Mesendoderm (in vitro differentiated cells): ENCODE data around the gene CADPS.

Experiments
- DNase-seq: peaks from one replicate; pipeline ENCODE4 v3.0.0; 2013
- H2AK5ac ChIP-seq: 2 replicates; pipeline ENCODE4 v1.6.1; 2013; ENCODE audit warnings: low read length, inconsistent platforms
- H2BK120ac ChIP-seq: 2 replicates; pipeline ENCODE4 v1.6.1; 2013; ENCODE audit warnings: low read depth, mild to moderate bottlenecking, low read length, moderate library complexity, mixed read lengths
- H2BK15ac ChIP-seq: replicated peaks from 2 replicates; pipeline ENCODE4 v1.6.1; 2013; ENCODE audit warnings: low read depth, mild to moderate bottlenecking, moderate library complexity
- H2BK5ac ChIP-seq: 2 replicates; pipeline ENCODE4 v1.6.1; 2013; ENCODE audit warnings: low read length, inconsistent platforms
- H3K18ac ChIP-seq: 2 replicates; pipeline ENCODE4 v1.6.1; 2013; ENCODE audit warnings: mild to moderate bottlenecking, low read length, mixed read lengths
- H3K23ac ChIP-seq: one replicate; pipeline ENCODE4 v1.6.1; 2013; ENCODE audit warnings: low read length
- H3K27ac ChIP-seq: 2 replicates; pipeline ENCODE4 v1.5.1; 2013; ENCODE audit warnings: low read depth, mild to moderate bottlenecking, inconsistent platforms, low read length, moderate library complexity
- H3K27me3 ChIP-seq: 2 replicates; pipeline ENCODE4 v1.6.1; 2013; ENCODE audit warnings: low read length, control low read depth, mild to moderate bottlenecking, inconsistent platforms; ENCODE audit not compliant: insufficient read depth, poor library complexity
- H3K36me3 ChIP-seq: 2 replicates; pipeline ENCODE4 v1.6.1; 2013; ENCODE audit warnings: low read length, inconsistent platforms; ENCODE audit not compliant: control insufficient read depth, insufficient read depth
- H3K4ac ChIP-seq: one replicate; pipeline ENCODE4 v1.6.1; 2013; ENCODE audit warnings: low read depth, mild to moderate bottlenecking, low read length, moderate library complexity
- H3K4me1 ChIP-seq: 2 replicates; pipeline ENCODE4 v1.6.1; 2013; ENCODE audit warnings: low read depth, low read length, inconsistent platforms; ENCODE audit not compliant: control insufficient read depth
- H3K4me2 ChIP-seq: 2 replicates; pipeline ENCODE4 v1.6.1; 2013; ENCODE audit warnings: low read length
- H3K4me3 ChIP-seq: 2 replicates; pipeline ENCODE4 v1.5.1; 2013; ENCODE audit warnings: mild to moderate bottlenecking, low read length
- H3K56ac ChIP-seq: one replicate; pipeline ENCODE4 v1.6.1; 2013; ENCODE audit warnings: low read length
- H3K79me1 ChIP-seq: 2 replicates; pipeline ENCODE4 v1.6.1; 2013; ENCODE audit warnings: low read length, inconsistent platforms
- H3K79me2 ChIP-seq: 2 replicates; pipeline ENCODE4 v1.6.1; 2013; ENCODE audit warnings: mild to moderate bottlenecking, low read length; ENCODE audit not compliant: control insufficient read depth, insufficient read depth
- H3K9ac ChIP-seq: 2 replicates; pipeline ENCODE4 v1.6.1; 2013; ENCODE audit warnings: low read length, inconsistent platforms
- H4K5ac ChIP-seq: one replicate; pipeline ENCODE4 v1.6.1; 2013; ENCODE audit warnings: low read length
- H4K8ac ChIP-seq: one replicate; pipeline ENCODE4 v1.6.1; 2013; ENCODE audit warnings: low read depth, mild to moderate bottlenecking, control low read depth, low read length, moderate library complexity
- whole genome bisulfite sequencing: extraction: QIAGEN DNeasy Blood & Tissue Kit; methylation state at CpG from one replicate; pipeline ENCODE4 v1.1.7; 2013; ENCODE audit warnings: low lambda C conversion rate, missing lambda C conversion rate; ENCODE audit not compliant: insufficient coverage; ENCODE audit errors: extremely low coverage; 5-methylcytosine and 5-hydroxymethylcytosine counted together

CADPS gene

GRCh38 chr3:62830727-62831322, 44.4 kb downstream of the CADPS start:
- no peak overlapping the region for H3K27ac ChIP-seq
- H3K9ac ChIP-seq, result no peak overlapping the region
- H3K23ac ChIP-seq, result no peak overlapping the region
- no peak overlapping the region for H2AK5ac ChIP-seq
- H2BK5ac ChIP-seq, result no peak overlapping the region
- H3K4ac ChIP-seq, result no peak overlapping the region
- no peak overlapping the region for H3K4me3 ChIP-seq
- H4K8ac ChIP-seq, result no peak overlapping the region
- H3K79me2 ChIP-seq, result no peaks in the 10 kb centered on the region
- no peak overlapping the region for H3K4me2 ChIP-seq
- H2BK15ac ChIP-seq, result no peak overlapping the region
- no peak overlapping the region for H3K18ac ChIP-seq
- H3K4me1 ChIP-seq, result no peaks in the 10 kb centered on the region
- no peak overlapping the region for H4K5ac ChIP-seq
- no peak for DNase-seq
- WGBS, result no CpG with 5 or more reads among the region's 2 CpGs
- H2BK120ac ChIP-seq, result no peak overlapping the region
- H3K56ac ChIP-seq, result no peak overlapping the region
- no peaks in the 10 kb centered on the region for H3K79me1 ChIP-seq
- no peaks in the 10 kb centered on the region for H3K36me3 ChIP-seq
- H3K27me3 ChIP-seq, result no peaks in the 10 kb centered on the region

DNA sequence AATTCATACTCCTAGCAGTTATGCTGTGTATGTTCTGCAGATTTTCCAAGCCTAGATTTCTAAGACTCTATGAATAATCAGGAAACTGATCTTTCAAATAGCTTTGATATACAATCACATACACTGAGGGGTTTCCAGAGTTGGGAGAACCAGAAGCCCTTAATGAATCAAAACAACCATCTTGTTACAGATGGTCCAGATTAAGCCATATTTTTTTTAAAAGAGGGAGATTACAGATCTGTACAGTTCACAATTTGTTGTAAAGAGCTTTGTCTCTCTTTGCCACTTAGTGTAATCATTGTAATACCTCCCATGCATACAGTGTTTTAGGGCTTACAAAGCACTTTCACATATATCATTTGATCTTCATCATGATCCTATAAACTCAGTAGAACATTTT, 47.7 kb downstream of the CADPS start:
- H2BK15ac ChIP-seq, result no peak overlapping the region
- H3K4me1 ChIP-seq, result no peaks in the 10 kb centered on the region
- no peaks in the 10 kb centered on the region for H3K27me3 ChIP-seq
- H3K23ac ChIP-seq, result no peak overlapping the region
- H3K4ac ChIP-seq, result no peak overlapping the region
- no peak overlapping the region for H3K18ac ChIP-seq
- no peak overlapping the region for H3K4me3 ChIP-seq
- H3K36me3 ChIP-seq, result no peaks in the 10 kb centered on the region
- H3K9ac ChIP-seq, result no peak overlapping the region
- H3K4me2 ChIP-seq, result no peak overlapping the region
- no peak overlapping the region for H2BK120ac ChIP-seq
- no peak for DNase-seq
- no peak overlapping the region for H2BK5ac ChIP-seq
- no peaks in the 10 kb centered on the region for H3K79me1 ChIP-seq
- H2AK5ac ChIP-seq, result no peak overlapping the region
- no peak overlapping the region for H3K56ac ChIP-seq
- H4K5ac ChIP-seq, result no peak overlapping the region
- no peak overlapping the region for H3K27ac ChIP-seq
- no peak overlapping the region for H4K8ac ChIP-seq
- no peaks in the 10 kb centered on the region for H3K79me2 ChIP-seq

DNA sequence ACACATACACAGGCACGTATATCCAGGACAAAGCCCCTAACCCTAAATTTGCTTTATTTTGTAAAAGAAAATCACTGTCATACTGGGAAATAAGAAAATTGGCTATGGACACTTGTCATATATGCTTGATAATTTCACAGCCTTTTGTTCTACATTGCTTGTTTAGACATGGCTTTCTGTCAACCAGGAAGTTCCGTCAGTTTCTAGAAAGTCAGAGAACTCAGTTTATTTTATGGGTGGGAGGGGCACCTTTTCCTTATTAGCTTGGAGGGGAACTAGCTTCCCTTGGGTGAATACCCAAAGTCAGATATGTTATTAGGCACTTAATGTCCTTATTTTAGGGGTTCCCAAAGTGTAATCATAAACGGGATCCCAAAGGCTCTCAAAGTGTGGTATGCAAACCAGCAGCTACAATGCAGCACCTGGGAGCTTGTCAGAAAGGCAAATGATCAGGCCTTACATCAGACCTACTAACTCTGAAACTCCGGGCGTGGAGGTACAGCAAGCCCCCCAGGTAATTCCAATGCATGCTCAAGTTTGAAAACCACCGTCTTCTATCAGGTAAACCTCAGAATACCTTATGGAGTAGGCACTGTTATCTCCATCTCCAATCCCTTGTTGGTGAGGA, 50.1 kb downstream of the CADPS start:
- Histone ChIP-seq H3K56ac (no peak overlapping the region), H3K4me2 (no peak overlapping the region), H4K5ac (no peak overlapping the region), H3K23ac (no peak overlapping the region), H3K4ac (no peak overlapping the region), H2BK15ac (no peak overlapping the region), H3K79me1 (no peaks in the 10 kb centered on the region), H2BK120ac (no peak overlapping the region), H2AK5ac (no peak overlapping the region), H3K79me2 (no peaks in the 10 kb centered on the region), H3K18ac (no peak overlapping the region), H4K8ac (no peak overlapping the region), H2BK5ac (no peak overlapping the region), H3K36me3 (no peaks in the 10 kb centered on the region), H3K4me1 (no peaks in the 10 kb centered on the region), H3K4me3 (no peak overlapping the region), H3K9ac (no peak overlapping the region), H3K27ac (no peak overlapping the region), H3K27me3 (no peaks in the 10 kb centered on the region)
- WGBS, result no CpG with 5 or more reads among the region's 6 CpGs
- DNase-seq, result no peak

DNA sequence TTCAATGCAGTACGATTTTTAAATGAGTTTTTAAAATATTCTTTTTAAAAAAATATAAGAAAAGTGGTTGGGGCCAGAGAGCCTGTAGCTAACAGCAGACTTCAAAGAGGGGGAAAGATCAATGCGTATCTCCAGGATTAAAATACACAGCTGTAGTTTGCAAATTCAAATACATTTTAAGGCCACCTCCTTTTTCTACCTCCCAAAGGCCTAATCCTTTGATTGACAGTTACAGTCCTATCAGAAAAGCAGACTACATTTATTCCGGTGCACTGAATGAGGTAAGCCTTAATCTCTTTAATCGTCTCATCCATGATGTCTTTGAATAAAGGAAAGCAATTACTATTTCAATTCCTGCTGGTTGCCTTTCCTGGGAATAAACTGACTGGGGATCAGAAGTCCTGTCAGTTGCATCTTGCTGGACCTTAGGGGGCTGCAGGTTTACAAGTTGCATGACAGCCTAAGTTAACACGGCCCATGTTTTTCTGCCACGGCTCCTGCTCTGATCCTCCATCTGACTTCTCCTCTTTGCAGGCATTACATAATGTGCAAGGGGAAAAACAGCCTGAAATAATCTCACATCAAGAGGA, 51.7 kb downstream of the CADPS start:
- Histone ChIP-seq H4K5ac (no peak overlapping the region), H3K27ac (no peak overlapping the region), H3K4me1 (no peaks in the 10 kb centered on the region), H3K4me3 (no peak overlapping the region), H3K4ac (no peak overlapping the region), H3K23ac (no peak overlapping the region), H3K56ac (no peak overlapping the region), H3K36me3 (no peaks in the 10 kb centered on the region), H2BK5ac (no peak overlapping the region), H3K9ac (no peak overlapping the region), H3K4me2 (no peak overlapping the region), H3K79me1 (no peaks in the 10 kb centered on the region), H3K79me2 (no peaks in the 10 kb centered on the region), H3K18ac (no peak overlapping the region), H2BK15ac (no peak overlapping the region), H3K27me3 (no peaks in the 10 kb centered on the region), H4K8ac (no peak overlapping the region), H2BK120ac (no peak overlapping the region), H2AK5ac (no peak overlapping the region)
- DNase-seq, result no peak
- no CpG with 5 or more reads among the region's 6 CpGs for WGBS

GRCh38 chr3:62822905-62823304, 52.3 kb downstream of the CADPS start:
- Histone ChIP-seq H3K18ac (no peak overlapping the region), H3K4me2 (no peak overlapping the region), H3K4me3 (no peak overlapping the region), H2AK5ac (no peak overlapping the region), H2BK15ac (no peak overlapping the region), H4K8ac (no peak overlapping the region), H2BK5ac (no peak overlapping the region), H3K36me3 (no peaks in the 10 kb centered on the region), H2BK120ac (no peak overlapping the region), H3K79me1 (no peaks in the 10 kb centered on the region), H3K27me3 (no peaks in the 10 kb centered on the region), H3K4me1 (no peaks in the 10 kb centered on the region), H3K9ac (no peak overlapping the region), H3K4ac (no peak overlapping the region), H3K23ac (no peak overlapping the region), H3K27ac (no peak overlapping the region), H4K5ac (no peak overlapping the region), H3K56ac (no peak overlapping the region), H3K79me2 (no peaks in the 10 kb centered on the region)
- no peak for DNase-seq
- no CpG with 5 or more reads among the region's 1 CpG for WGBS

DNA sequence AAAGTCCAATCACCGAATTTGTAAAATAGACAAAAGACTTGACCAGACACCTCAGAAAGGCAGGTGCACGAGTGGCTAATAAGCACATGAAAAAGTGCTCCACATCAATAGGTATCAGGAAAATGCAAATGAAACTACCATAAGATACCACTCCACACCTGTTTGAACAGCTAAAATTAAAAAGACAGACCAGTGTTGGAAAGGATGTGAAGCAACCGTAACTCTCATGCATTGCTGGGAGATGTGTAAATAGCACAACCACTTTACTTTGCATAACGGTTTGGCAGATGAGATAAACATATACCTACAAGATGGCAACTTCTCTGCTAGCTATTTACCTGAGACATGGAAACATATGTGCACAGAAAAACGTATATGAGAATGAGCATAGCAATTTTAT, 56.9 kb downstream of the CADPS start:
- no peak overlapping the region for H2AK5ac ChIP-seq
- H4K8ac ChIP-seq, result no peak overlapping the region
- no peaks in the 10 kb centered on the region for H3K27me3 ChIP-seq
- no peak overlapping the region for H4K5ac ChIP-seq
- DNase-seq, result no peak
- H3K18ac ChIP-seq, result no peak overlapping the region
- H3K4ac ChIP-seq, result no peak overlapping the region
- H3K4me1 ChIP-seq, result no peaks in the 10 kb centered on the region
- H3K79me2 ChIP-seq, result no peaks in the 10 kb centered on the region
- no peak overlapping the region for H2BK5ac ChIP-seq
- H2BK15ac ChIP-seq, result no peak overlapping the region
- no peak overlapping the region for H3K23ac ChIP-seq
- H3K27ac ChIP-seq, result no peak overlapping the region
- H3K9ac ChIP-seq, result no peak overlapping the region
- H3K4me2 ChIP-seq, result no peak overlapping the region
- H3K56ac ChIP-seq, result no peak overlapping the region
- no peaks in the 10 kb centered on the region for H3K36me3 ChIP-seq
- H3K79me1 ChIP-seq, result no peaks in the 10 kb centered on the region
- no CpG with 5 or more reads among the region's 5 CpGs for whole genome bisulfite sequencing
- H2BK120ac ChIP-seq, result no peak overlapping the region
- no peak overlapping the region for H3K4me3 ChIP-seq
